Pancreas (tissue), 10 donors: ENCODE results near the gene IGSF23. TPM values are rescaled to one million over a fixed set of nuclear protein-coding genes. Genes with fewer than 3 reads are reported as not detected.

Source experiments
- ATAC-seq, 4 donors: fragments of 200-7000 bp; cut with Tn5 transposase; one replicate each; pipeline versions ENCODE4 v1.8.0 to v1.9.1; 2020; ENCODE audit warnings: mild to moderate bottlenecking in 4 of 4, moderate library complexity in 4 of 4
- DNase-seq, 6 donors: peaks; one replicate each; pipeline ENCODE4 v3.0.0-alpha.2; 2020
- FAIRE-seq: peaks from 2 replicates; lab custom pipeline; 2012; peaks lifted over from hg19 to GRCh38; lab: Jason Lieb, UNC
- H3K27ac ChIP-seq, 4 donors: fragments of 200-600 bp; sonication (generic); 1 replicate in 3 of 4; 2 replicates in 1 of 4; pipeline versions ENCODE4 v1.5.0 to v1.8.0; 2020
- H3K27me3 ChIP-seq, 4 donors: fragments of 200-600 bp; one replicate each; pipeline ENCODE4 v1.8.0; 2021
- H3K36me3 ChIP-seq, 3 donors: fragments of 200-600 bp; sonication (generic) in 1 of 3; one replicate each; pipeline versions ENCODE4 v1.5.0 to v1.8.0; 2020 to 2021
- H3K4me1 ChIP-seq, 3 donors: fragments of 200-600 bp; one replicate each; pipeline ENCODE4 v1.8.0; 2021
- H3K4me3 ChIP-seq, 4 donors: fragments of 200-600 bp; sonication (generic) in 2 of 4; one replicate each; pipeline versions ENCODE4 v1.5.0 to v1.8.0; 2020 to 2021
- H3K9me3 ChIP-seq, 4 donors: fragments of 200-600 bp; one replicate each; pipeline ENCODE4 v1.8.0; 2021
- CTCF ChIP-seq, 4 donors: fragments of 200-600 bp; sonication (generic) in 3 of 4; IDR thresholded peaks; one replicate each; pipeline versions ENCODE4 v1.5.0 to v1.8.0; 2021; ENCODE audit warnings: antibody characterized with exemption in 4 of 4
- WGBS, 2 donors: extraction: QIAGEN DNeasy Blood & Tissue Kit; methylation state at CpG; one replicate each; pipeline ENCODE4 v1.1.7; 2013; 5-methylcytosine and 5-hydroxymethylcytosine counted together
- intact Hi-C, 3 donors: fragments of 100-400 bp; cut with DNase I; formaldehyde crosslinking; loops; one replicate each; pipeline versions ENCODE4 v1.11.1 to v1.14.2; 2022
- polyA plus RNA-seq, 2 donors: library from polyadenylated mRNA; stranded (reverse); fragments of 200-250 nt; gene quantifications; one replicate each; pipeline ENCODE4 v1.2.3, GENCODE V29; 2013
- total RNA-seq, 6 donors: library from RNA; stranded (reverse); fragmentation: NEBNext Ultra II Directional in 4 of 6; extraction: Animal tissue kit (Norgen Biotek cat#: 25700) in 4 of 6; gene quantifications; one replicate each; pipeline versions ENCODE4 v1.2.1 to v1.2.4, GENCODE V29; 2021 to 2023
- donor health status: healthy with polysubstance abuse.
- donor health status: DM: no; HTN: no; CAD: no; lungs with moderate emphysema.
- donor health status: DM: no; HTN: no; CAD: no.
- donor health status: control.
- donor health status: control.
- donor health status: Bipolar disorder and iron deficiency.
- donor health status: DM: yes; HTN: yes; CAD: no.
- donor health status: DM: no; HTN: no; CAD: no.
- donor health status: DM: no; HTN: no; CAD: no.
- donor health status: DM: yes; HTN: yes; CAD: no.

IGSF23 gene
- total and polyA plus RNA-seq, 8 donors: 0.43 to 1.3 (median 1.2) TPM

- no peaks in the 10 kb centered on the region for H3K36me3 ChIP-seq
- peaks cover 0 to 2% (median 0%) of the 10 kb centered on the region in 3 donors for H3K4me1 ChIP-seq
- H3K9me3 ChIP-seq: no peaks in the 10 kb centered on the region
- 27 to 28% methylated on average over 10 of the region's 10 CpGs for WGBS, 2 donors
- peak; percentile 24 to 41 (median 37) for TF ChIP-seq CTCF (IDR thresholded peaks at IDR 0.05)
- peak in 3 of 4 donors; percentile 49 to 84 (median 60) for ATAC-seq
- no peak for FAIRE-seq
- intact Hi-C loops: loop anchor here in 1 of 3 donors (5.0 kb wide), 1 partner anchor 75 kb away; no protein-coding TSS in a partner anchor
- no peaks in the 10 kb centered on the region for H3K27me3 ChIP-seq
- H3K4me3 ChIP-seq: no peak overlapping the region
- no peak overlapping the region for H3K27ac ChIP-seq
- peak in 3 of 6 donors; percentile 36 to 69 (median 62) for DNase-seq
Observed at GRCh38 chr19:44582581-44583265, 30.6 kb upstream of the IGSF23 start.

- Histone ChIP-seq H3K27me3 (no peaks in the 10 kb centered on the region), H3K36me3 (no peaks in the 10 kb centered on the region), H3K4me1 (peaks cover 0 to 5% (median 0%) of the 10 kb centered on the region in 3 donors), H3K9me3 (no peaks in the 10 kb centered on the region), H3K27ac (no peak overlapping the region), H3K4me3 (no peak overlapping the region)
- no peak for FAIRE-seq
- 51 to 66% methylated on average over 5 of the region's 5 CpGs for WGBS, 2 donors
- no peak for DNase-seq
- intact Hi-C loops: no loop called here
- ATAC-seq: no peak
- no peak for TF ChIP-seq CTCF (IDR thresholded peaks at IDR 0.05)
Observed at GRCh38 chr19:44585371-44586133, 27.8 kb upstream of the IGSF23 start.

GRCh38 chr19:44587963-44588770 lies 25.2 kb upstream of the IGSF23 start:
- no peaks in the 10 kb centered on the region for H3K27me3 ChIP-seq
- 83 to 92% methylated on average over 2 of the region's 2 CpGs for WGBS, 2 donors
- no peak for TF ChIP-seq CTCF (IDR thresholded peaks at IDR 0.05)
- no peak for DNase-seq
- peak overlapping the region in 2 of 4 donors; percentile 30 to 41 for H3K27ac ChIP-seq
- FAIRE-seq: no peak
- no peaks in the 10 kb centered on the region for H3K36me3 ChIP-seq
- peaks cover 0 to 5% (median 5%) of the 10 kb centered on the region in 3 donors for H3K4me1 ChIP-seq
- intact Hi-C loops: no loop called here
- H3K4me3 ChIP-seq: no peak overlapping the region
- no peaks in the 10 kb centered on the region for H3K9me3 ChIP-seq
- ATAC-seq: peak in 2 of 4 donors; percentile 37 to 40

GRCh38 chr19:44588771-44589112 lies 24.6 kb upstream of the IGSF23 start:
- H3K4me3 ChIP-seq: no peak overlapping the region
- H3K27ac ChIP-seq: peak overlapping the region in 1 of 4 donors; percentile 30
- ATAC-seq (peak in 2 of 4 donors; percentile 31 to 43), DNase-seq (no peak), FAIRE-seq (no peak)
- 57 to 68% methylated on average over 3 of the region's 3 CpGs for WGBS, 2 donors
- TF ChIP-seq CTCF (IDR thresholded peaks at IDR 0.05): no peak
- no peaks in the 10 kb centered on the region for H3K9me3 ChIP-seq
- no peaks in the 10 kb centered on the region for H3K27me3 ChIP-seq
- peaks cover 0 to 5% (median 5%) of the 10 kb centered on the region in 3 donors for H3K4me1 ChIP-seq
- H3K36me3 ChIP-seq: no peaks in the 10 kb centered on the region
- intact Hi-C loops: no loop called here
